Uterus (tissue), 2 donors: ENCODE measurements around the gene SMAD3.

Experiments
- CTCF ChIP-seq, 4 experiments: fragments of 200-600 bp in 2 of 4; fragments of 450-650 bp in 2 of 4; sonication (generic) in 2 of 4; IDR thresholded peaks; one replicate each; pipeline ENCODE4 v1.5.1; 2016 to 2019; ENCODE audit warnings: antibody characterized with exemption in 4 of 4, mild to moderate bottlenecking in 2 of 4, moderate library complexity in 1 of 4
- POLR2A ChIP-seq, 2 donors: fragments of 450-650 bp; IDR thresholded peaks; one replicate each; pipeline ENCODE4 v1.6.1; 2016; ENCODE audit warnings: antibody characterized with exemption in 2 of 2, mild to moderate bottlenecking in 1 of 2, moderate library complexity in 1 of 2

GRCh38 chr15:67062369-67062985, 2.9 kb upstream of the SMAD3 start:
- TF ChIP-seq POLR2A (IDR thresholded peaks at IDR 0.05) (no peak), CTCF (IDR thresholded peaks at IDR 0.05) (no peak)
